Renal pelvis (tissue), 4 donors: Measurements from ENCODE around the gene MTF2. TPM values are rescaled to one million over a fixed set of nuclear protein-coding genes. Genes with fewer than 3 reads are reported as not detected.

ENCODE experiments used
- DNase-seq: peaks from one replicate; pipeline ENCODE4 v3.0.0-alpha.2; 2013
- polyA plus RNA-seq, 3 donors: library from polyadenylated mRNA; unstranded; fragments of 120-200 nt; gene quantifications; one replicate each; pipeline ENCODE4 v1.2.1, GENCODE V29; 2013; ENCODE audit not compliant: insufficient read length in 3 of 3

Gene MTF2
- polyA plus RNA-seq, 3 donors, result 41.8 to 68.6 (median 60.8) TPM

GRCh38 chr1:93079685-93080141 lies 630 bp downstream of the MTF2 start:
- no peak for DNase-seq

GRCh38 chr1:93080179-93080823 lies 1.2 kb downstream of the MTF2 start:
- peak; percentile 52 for DNase-seq

GRCh38 chr1:93081716-93082115 lies 2.6 kb downstream of the MTF2 start:
- no peak for DNase-seq

GRCh38 chr1:93082313-93082712 lies 3.2 kb downstream of the MTF2 start:
- no peak for DNase-seq

- no peak for DNase-seq
These were observed 4.9 kb downstream of the MTF2 start for GRCh38 chr1:93083979-93084378.

GRCh38 chr1:93087532-93087931 lies 8.4 kb downstream of the MTF2 start:
- DNase-seq, result no peak

GRCh38 chr1:93093332-93094006 lies 14.4 kb downstream of the MTF2 start:
- no peak for DNase-seq

GRCh38 chr1:93095804-93096585 lies 16.9 kb downstream of the MTF2 start:
- no peak for DNase-seq

- DNase-seq, result no peak
These were observed 23.1 kb downstream of the MTF2 start for GRCh38 chr1:93102142-93102541.

- DNase-seq, result no peak
These were observed 27.1 kb downstream of the MTF2 start for GRCh38 chr1:93106226-93106625.

GRCh38 chr1:93107395-93107794 lies 28.3 kb downstream of the MTF2 start:
- no peak for DNase-seq

GRCh38 chr1:93108335-93108734 lies 29.3 kb downstream of the MTF2 start:
- no peak for DNase-seq

GRCh38 chr1:93109578-93109977 lies 30.5 kb downstream of the MTF2 start:
- DNase-seq, result no peak

GRCh38 chr1:93111065-93111464 lies 32.0 kb downstream of the MTF2 start:
- DNase-seq, result no peak

GRCh38 chr1:93111561-93111960 lies 32.5 kb downstream of the MTF2 start:
- DNase-seq, result no peak

GRCh38 chr1:93113127-93113526 lies 34.0 kb downstream of the MTF2 start:
- DNase-seq, result no peak

- no peak for DNase-seq
These were observed 35.3 kb downstream of the MTF2 start for GRCh38 chr1:93114391-93114790.

GRCh38 chr1:93120614-93121013 lies 41.5 kb downstream of the MTF2 start:
- DNase-seq, result no peak

- DNase-seq, result no peak
These were observed 44.2 kb downstream of the MTF2 start for GRCh38 chr1:93123201-93123783.

- no peak for DNase-seq
These were observed 45.7 kb downstream of the MTF2 start for GRCh38 chr1:93124556-93125355.

- no peak for DNase-seq
These were observed 50.5 kb downstream of the MTF2 start for GRCh38 chr1:93129507-93130099.
